DMS153 treated with DMSO at 0.1 percent for 48 hours (cell line): Measurements from ENCODE around the gene ZNF565.
"Not testable (repeated sequence)": the region's sequence is repeated elsewhere in the genome, so short reads cannot be mapped to it uniquely, and the experiment has no call there.

Experiments
- DNase-seq: peaks from one replicate; lab custom pipeline; 2025; ENCODE audit not compliant: unreplicated experiment; lab: John Stamatoyannopoulos, UW

ZNF565 gene

GRCh38 chr19:36214386-36215275 lies at the start of gene ZNF565, which contains the start of gene ZNF146:
Gene ZNF565 (minus strand): TSS chr19:36214665. CDS start chr19:36201985, 12,680 bp downstream.
Gene ZNF146 (plus strand): TSS chr19:36215106. CDS start chr19:36236441, 21,335 bp downstream.
- peak; percentile 98 for DNase-seq

- DNase-seq: no peak
These were observed 44.7 kb upstream of the ZNF565 start for GRCh38 chr19:36259211-36259610.

GRCh38 chr19:36258028-36258875 lies 43.8 kb upstream of the ZNF565 start:
- DNase-seq: no peak

- no peak for DNase-seq
These were observed 43.0 kb upstream of the ZNF565 start for GRCh38 chr19:36257520-36257876.

- no peak for DNase-seq
These were observed 42.5 kb upstream of the ZNF565 start for GRCh38 chr19:36256853-36257519.

GRCh38 chr19:36256064-36256463 lies 41.6 kb upstream of the ZNF565 start:
- DNase-seq: no peak

- DNase-seq: no peak
These were observed 40.9 kb upstream of the ZNF565 start for GRCh38 chr19:36255316-36255715.

- no peak for DNase-seq
These were observed 40.4 kb upstream of the ZNF565 start for GRCh38 chr19:36254848-36255247.

- no peak for DNase-seq
These were observed 37.6 kb upstream of the ZNF565 start for GRCh38 chr19:36252047-36252446.

GRCh38 chr19:36246006-36246481 lies 31.6 kb upstream of the ZNF565 start:
- DNase-seq: no peak

GRCh38 chr19:36245210-36246005 lies 30.9 kb upstream of the ZNF565 start:
- no peak for DNase-seq

- no peak for DNase-seq
These were observed 29.6 kb upstream of the ZNF565 start for GRCh38 chr19:36244066-36244465.

GRCh38 chr19:36236946-36237310 lies 22.5 kb upstream of the ZNF565 start:
- no peak for DNase-seq

GRCh38 chr19:36236304-36236945 lies 22.0 kb upstream of the ZNF565 start:
- no peak for DNase-seq

GRCh38 chr19:36233626-36234025 lies 19.2 kb upstream of the ZNF565 start:
- not testable (repeated sequence) for DNase-seq

- no peak for DNase-seq
These were observed 10.9 kb upstream of the ZNF565 start for GRCh38 chr19:36225219-36225892.

- no peak for DNase-seq
These were observed 8.0 kb upstream of the ZNF565 start for GRCh38 chr19:36222503-36222902.

- no peak for DNase-seq
These were observed 7.0 kb upstream of the ZNF565 start for GRCh38 chr19:36221474-36221873.
